GM19395 (cell line): ENCODE measurements around the gene DLGAP3.

Experiments used
- ATAC-seq: cut with Tn5 transposase; IDR thresholded peaks from one replicate; pipeline ENCODE4 v1.9.1; 2021; ENCODE audit warnings: mild to moderate bottlenecking, moderate library complexity; ENCODE audit not compliant: unreplicated experiment

Gene DLGAP3

DNA sequence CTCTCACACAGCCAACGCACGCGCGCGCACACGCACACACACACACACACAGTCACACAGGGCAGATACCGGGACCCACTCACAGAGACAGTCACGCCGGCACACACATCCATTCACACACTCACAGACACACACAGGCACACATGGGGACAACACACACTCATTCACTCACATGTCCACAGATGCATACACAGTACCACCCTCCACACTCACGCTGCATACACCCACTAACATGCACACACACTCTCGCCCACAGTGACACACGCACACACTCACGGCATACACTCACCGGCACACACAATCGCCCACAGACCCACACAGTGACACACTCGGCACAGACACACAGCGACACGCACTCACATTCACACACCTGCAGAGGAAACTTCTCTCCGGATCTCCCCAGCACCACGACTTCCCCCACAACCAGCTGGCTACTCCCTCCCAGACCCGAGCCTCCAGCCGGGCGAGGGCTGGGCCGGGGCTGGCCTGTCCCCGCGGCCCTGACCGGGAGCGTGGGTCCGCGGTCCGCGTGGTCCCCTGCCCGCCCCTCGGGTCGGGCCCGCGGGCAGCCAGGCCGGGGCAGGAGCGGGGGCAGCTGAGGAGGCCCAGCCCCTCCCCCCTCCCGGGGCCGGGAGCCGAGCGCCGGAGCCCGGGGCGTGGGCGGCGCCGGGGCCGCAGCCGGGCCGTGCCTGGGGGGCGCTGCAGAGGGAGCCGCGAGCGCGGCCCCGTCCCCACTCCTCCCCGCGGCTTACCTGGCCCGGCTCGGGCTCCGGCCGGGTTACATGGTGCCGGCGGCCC, 552 bp downstream of the DLGAP3 start:
- no peak for ATAC-seq

DNA sequence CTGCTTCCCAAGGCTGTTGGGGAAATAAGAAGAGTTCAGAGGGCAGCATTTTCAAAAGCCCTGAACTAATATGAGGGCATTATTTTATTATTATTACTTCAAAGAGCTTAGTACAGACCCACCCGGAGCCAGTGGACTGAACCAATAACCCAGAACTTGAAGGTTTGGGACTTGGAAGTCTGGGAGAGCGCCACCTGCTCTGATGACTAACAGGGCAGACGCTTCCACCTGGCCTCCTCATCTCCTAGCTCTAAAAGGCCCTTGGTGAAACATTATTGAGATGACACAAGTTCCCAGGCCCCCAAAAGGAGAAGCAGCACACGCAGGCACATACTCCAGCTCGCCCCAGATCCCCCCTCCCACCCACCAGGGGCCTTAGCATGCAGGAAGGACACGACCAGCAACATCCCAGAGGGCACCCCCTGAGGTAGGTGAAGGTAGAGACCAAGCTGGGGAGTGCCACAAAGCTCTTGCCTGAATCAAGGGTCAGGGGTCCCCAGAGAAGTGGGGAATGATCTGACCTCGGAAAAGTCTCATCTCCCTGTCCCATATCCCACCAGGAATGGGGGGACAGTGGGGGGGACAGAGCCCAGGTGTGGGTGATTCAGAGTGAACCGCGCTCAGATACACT, 1.3 kb downstream of the DLGAP3 start:
- no peak for ATAC-seq

DNA sequence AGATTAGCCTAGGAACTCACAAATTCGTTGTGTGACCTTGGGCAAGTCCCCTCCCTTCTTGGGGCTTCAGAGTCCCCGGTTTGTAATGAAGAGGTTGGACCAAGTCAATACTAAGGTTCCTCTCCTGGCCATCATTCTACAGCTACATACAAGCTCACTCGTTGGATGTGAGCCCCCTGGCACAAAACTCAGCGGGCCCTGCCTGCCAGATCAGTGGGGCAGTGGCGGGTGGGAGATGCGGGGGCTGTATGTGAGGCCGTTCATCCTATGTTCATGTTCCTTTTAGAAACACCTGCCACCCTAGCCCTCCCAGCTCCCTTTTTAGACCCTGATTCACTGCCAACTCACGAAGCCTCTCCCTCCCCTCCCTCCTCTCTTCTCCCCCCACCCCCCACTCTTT, 2.1 kb downstream of the DLGAP3 start:
- no peak for ATAC-seq

DNA sequence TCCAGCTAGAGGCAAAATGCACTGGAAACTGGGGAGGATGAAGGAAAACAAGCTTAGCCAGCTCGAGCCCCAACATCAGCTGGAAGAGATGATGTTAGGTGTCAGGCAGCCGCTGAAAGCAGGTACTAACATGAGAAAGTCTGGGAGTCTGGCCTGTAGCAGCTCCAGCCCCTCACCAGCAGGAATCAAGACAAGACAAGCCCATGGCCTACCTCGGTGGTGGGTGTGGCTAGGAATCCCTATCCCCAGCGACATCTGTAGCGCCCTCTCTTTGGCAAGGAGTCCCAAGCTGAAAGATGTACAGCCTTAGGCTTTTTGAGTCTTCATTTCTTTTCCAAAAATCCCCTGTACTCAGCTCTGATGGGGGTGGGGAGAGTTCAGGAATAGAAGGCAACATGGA, 2.6 kb downstream of the DLGAP3 start:
- ATAC-seq: no peak

DNA sequence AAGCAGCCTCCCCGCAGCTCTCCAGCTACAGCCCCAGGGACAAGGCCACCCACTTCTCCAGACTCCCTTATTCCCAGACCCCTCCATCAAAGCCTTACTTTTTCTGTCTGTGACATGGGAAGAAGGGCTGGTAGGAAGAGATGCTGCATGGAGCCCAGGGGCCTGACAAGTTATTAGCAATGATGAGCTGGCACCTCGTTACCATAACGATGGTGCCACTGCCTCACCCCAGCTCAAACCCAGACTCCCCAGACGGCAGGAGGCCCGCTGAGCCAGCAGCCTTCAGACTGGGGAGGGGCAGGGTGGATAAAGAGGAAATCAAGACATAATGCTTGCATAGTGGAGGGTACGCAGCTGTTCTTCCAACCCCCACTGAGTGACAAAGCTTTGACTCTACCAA, 3.3 kb downstream of the DLGAP3 start:
- ATAC-seq: no peak

DNA sequence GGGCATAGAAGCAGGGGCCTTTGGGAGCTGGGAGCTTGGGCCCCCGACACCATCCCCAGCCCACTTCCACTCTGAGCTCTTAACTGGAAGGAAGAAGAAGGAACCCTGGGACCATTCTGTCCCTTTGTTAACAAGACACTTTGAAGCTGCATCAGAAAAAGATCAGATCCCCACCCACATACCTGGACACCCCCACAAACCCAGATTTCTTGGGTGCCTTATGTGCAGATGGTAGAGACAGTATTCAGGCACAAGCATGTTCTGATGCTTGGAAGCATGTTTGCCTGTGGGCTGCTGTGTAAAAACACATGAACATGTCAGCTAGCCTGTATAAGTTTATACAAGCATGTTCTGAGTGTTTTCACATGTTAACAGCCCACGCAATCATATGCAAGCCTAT, 3.7 kb downstream of the DLGAP3 start:
- ATAC-seq: no peak

DNA sequence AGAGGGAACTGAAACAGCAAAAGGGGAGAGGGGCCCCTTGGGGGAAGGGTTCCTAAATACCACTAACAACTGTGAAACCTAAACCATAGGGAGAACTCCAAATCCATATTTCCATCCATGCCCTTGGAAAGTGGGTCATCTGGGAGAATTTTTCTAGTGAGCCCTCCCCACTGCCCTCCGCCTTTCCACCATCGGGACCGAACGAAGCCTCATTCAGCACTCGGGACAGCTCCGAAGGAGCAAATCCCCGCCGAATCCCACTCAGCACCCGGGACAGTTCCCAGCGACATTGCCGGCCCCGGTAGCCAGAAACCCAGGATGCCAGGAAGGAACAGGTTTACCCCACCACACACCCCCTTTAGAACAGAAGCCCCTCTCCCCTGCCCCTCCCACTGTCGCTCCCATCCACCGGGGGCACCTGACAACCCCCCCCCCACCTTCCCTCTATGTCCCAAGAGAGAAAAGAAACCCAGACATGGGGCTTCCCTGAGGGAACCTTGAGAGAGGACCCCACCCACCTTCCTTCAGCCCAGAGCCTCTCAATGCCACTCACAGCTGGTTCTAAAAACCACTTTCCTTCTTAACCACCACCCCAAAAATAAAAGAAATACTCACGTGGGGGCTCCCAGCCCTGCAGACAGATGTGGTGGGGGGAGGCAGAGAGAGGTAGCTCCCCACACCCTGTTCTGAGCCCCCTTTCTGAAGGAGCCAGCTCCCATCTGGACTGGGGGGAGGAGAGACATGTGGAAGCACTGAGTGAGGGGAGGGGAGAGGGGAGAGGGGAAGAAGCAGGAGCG, 4.5 kb downstream of the DLGAP3 start:
- no peak for ATAC-seq

DNA sequence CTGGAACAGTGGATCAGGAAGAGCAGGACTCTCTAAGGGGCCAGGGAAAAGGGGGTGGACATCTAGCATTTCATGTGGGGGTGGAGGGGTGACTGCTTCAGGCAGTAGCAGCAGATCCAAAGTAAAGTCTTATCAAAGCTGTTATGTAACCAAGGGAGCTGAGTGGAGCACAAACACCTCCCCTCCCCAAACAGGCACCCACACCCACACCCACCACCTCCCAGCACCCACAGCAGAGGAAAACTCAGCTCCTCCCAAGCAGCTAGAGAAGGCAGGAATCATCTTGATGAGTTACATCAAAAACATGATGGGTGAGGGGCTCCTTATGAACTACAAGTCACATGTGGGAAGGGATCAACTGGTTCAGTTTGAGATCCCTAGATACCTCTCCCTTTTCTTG, 6.0 kb downstream of the DLGAP3 start:
- no peak for ATAC-seq

DNA sequence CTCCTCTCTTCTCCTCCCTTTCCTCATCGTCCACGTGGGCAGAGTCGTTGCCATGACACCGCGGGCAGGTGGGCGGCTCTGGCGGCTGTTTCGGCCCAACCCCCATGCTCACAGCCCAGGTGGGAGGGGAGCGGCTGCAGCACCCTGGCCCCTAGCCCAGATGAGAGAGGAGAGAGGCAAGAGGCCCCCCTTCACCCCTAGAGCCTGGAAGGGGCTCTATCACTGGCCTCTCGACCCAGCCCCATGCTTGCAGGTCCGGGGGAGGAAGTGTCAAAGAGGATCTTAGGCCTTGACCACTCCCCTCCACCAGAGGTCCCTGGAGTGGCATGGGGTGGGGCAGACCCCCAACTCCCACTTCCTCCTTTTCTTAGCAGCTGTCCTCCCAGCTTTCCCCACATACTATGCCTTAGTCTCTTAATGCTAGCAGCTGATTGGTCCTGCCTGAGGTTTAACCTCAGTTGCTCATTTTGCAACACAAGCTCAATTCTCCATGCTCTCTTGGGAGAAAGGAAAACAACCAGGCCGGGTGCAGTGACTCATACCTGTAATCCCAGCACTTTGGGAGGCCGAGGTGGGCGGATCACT, 10.4 kb downstream of the DLGAP3 start:
- ATAC-seq: no peak

DNA sequence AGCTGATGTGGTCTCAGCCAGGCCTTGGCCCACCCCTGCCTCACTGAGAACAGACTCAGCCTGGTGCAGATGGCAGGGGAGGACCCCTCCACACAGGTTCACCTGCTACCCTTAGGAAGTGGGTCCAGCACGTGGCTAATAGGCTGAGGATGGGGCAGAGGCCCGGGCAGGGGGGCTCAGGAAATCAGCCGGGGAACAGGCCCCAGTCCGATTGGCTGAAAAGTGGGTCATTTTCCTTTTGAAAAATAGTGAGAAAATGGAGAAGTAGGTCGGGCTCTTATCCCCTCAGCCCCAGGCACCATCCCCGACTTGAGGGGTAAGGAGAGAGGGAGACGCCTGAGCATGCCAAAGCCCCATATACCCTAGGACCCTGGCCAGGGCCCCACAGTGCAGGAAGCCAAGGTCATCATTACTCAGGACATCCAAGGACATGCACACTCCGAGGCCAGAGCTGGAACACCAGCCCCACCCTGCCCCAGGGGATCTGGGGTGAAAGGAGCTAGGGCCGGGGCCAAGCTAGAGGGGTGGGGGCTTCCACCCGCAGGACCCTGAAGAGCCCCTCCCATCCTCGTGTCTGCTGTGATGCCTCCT, 11.0 kb downstream of the DLGAP3 start:
- no peak for ATAC-seq

DNA sequence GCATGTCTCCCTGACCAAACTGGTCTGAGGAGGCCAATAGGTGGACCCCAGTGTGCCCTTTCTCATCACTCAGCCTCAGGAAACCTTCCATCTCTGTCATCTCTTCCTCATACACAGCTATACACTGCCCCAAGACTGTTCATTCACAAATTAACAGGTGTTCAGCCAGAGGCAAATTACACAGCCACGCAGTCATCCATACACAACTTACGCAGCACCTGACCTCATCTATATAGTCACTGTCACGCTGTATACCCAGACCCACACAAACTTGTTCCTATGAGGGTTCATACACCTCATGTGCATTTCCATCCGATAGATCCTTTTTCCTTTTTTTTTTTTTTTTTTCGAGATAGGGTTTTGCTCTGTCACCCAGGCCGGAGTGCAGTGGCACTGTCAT, 12.4 kb downstream of the DLGAP3 start:
- ATAC-seq: no peak

DNA sequence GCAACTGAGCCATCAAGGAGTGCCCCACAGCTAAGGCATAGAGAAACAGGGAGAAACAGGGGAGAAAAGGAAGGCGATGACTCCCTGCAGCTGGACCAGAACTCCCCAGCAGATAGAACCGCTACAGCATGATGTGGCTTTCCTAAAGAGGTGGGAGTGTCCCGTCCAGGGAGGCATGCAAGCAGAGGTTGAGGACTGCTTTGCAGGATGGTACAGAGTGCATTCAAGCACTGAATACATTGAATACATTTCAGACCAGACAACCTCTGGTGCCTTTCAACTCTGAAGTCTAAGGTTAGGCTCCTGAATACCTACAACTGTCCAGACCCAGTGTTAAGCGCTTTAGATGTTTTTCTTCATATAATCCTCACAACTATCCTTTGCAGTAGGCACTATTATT, 13.3 kb downstream of the DLGAP3 start:
- ATAC-seq: no peak

DNA sequence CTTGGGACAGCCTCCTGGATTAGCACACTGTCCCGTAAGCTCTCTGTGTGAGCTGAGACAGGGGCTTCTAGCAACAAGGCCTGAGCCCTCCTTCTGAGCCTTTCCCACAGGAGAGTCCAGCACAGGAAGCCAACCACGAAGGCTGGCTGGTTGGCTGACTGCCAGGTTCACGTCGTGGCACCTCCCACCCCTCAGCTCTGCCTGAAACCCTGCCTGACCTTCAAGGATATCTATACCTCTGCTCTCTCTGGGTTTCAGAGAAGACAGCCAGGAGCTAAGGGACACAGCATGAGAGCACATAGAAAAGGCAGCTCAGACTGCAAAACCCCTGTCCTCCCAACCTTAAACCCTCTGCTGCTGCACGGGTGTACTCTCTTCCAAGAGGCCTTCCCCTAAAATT, 13.9 kb downstream of the DLGAP3 start:
- ATAC-seq: no peak

DNA sequence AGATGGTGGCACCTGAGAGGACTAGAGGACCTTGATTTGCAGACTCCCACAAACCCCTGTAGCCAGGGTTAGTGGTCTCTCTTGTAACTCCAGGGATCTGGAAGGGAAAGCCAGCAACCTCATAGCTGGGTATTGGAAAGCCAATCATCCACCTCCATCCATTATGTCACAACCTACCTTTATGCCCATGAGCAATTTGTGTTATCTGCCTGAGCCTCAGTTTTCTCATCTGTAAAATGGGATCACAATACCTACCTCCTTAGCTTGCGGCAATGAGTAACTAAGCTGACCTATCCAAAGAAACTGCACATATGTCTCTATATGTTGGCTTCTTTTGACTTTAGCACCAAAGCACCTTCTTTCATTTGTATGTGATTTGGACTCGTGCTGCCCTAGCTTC, 14.5 kb downstream of the DLGAP3 start:
- no peak for ATAC-seq

DNA sequence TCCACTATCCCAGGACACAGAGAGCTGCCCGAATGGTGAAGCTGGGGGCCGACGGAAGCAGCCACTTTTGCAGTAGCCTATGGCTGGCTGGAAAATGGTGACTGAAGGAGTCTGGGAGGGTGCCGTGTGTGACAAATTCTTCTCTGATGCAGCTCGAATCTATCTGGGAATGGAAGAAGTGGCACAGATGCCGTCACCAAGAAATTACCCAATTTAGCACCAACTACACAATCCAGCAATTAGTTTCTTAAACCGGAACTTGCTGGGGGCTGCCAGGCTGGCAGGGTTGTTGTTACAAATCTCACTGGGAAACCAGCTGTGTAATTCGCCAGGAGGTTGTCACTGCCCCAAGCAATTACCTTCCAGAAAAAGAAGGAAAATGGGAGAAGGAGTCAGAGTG, 18.0 kb downstream of the DLGAP3 start:
- ATAC-seq: no peak

DNA sequence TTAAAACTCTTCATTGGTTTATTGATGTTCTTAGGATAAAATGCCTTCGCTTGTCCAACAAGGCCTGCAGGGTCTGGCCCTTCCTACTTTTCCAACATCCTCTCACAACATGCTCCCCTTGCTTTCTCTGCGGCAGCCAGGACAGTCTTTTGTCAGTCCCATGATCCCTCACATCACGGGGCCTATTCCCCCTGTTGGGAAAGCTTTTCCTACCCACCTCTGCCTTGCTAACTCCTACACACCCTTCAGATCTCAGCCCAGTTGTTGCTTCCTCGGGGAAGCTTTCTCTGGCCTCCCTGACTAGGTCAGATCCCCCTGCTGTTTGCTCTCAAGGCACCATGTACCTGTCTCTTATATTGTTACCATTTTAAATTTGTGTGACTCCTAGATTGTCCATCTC, 19.0 kb downstream of the DLGAP3 start:
- ATAC-seq: no peak

DNA sequence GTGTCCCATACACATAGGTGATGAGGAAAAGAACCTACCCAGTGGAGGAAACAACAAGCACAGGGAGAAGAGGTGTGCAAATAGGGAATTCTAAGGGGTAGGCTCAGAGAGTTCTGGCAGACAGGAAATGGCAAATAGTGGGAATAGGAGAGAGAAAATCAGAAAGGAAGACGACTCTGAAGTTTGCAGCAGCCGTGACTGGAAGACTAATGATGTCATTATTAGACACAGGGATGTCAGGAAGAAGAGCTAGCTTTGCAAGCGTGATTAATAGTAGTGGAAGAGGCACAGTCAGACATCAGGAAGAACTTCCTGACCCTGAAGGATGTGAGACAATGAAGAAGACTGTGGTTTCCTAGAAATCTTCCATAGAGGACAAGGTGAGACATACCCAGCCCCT, 21.1 kb downstream of the DLGAP3 start:
- ATAC-seq: no peak

DNA sequence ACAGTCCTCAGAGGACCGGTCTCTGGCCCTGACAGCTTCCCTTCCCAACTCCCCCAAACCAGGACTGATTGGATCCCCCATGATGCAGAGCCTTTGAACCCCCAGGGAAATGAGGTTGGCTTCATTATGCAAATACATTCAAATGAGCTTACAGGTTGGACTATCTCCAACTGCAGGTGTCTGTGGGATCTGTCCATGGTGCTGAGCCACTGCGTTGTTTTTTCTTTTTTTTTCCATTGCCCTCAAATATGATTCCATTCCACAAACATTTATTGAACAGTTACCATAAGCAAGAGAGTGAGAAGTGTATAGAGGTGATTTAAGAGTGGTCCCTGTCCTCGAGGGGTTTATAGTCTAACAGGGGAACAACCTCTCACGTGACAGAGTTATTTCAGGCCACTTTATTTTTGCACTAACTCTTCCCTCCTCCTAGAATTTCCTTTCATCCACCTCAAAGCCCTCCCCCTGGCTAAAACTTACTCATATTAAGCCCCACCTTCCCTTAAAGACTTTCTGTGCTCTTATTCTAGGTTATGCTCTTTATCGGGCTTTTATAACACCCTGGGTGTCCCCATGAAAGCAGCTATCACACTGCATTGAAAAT, 21.9 kb downstream of the DLGAP3 start:
- ATAC-seq: no peak

DNA sequence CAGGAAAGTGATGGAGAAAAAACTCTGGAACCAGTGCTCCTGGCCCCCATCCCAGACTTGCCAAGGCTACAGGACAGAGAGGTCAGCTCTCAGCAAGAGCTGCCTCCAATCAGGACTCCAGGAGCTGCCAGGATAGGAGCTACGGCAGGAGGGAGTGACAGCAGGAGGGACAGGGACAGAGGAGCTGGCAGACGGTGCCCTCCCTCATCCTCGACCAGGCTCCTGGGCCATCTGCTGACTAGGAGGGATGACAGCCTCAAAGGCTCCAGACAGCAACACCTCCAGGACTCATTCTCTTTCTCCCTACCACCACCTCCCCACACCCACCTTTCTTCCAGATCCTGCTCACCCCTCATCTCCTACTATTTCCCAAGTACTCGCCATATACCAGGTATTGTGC, 22.7 kb downstream of the DLGAP3 start:
- no peak for ATAC-seq

DNA sequence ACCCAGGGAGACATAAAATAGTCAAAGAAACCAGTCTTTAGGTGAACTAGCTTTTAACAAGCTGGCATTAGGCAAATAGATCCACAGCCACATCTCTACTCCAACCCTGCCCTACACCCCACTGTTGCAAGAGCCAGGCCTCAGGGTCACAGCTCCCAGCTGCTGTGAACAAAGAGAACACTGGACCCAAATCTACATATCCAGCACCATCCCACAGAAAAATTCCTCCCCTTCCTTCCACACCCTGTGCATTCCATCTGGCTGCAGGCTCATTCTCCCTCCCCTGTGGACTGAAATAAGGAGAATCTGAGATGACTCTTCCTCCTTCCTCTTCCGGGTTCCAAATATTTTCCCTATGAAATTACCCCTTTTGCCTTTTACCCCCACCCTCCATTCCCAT, 23.2 kb downstream of the DLGAP3 start:
- ATAC-seq: no peak

DNA sequence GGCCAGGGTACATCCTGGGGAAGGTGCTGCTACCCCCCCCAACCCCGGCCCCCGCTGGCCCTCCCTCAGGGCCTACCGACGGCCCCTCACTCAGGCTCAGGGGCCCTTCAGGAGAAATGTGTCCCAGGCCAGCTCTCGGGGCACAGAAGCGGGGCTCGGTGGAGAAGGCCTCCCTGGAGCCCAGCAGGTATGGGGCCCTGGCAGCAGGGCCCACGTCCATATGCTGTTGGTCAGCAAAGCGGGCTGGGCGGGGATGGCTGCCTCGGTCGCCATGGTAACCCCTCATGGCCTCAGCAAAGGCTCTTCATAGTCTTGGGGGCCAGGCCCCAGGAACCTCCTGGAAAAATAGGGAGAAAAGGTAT, 24.4 kb downstream of the DLGAP3 start:
- no peak for ATAC-seq
